Hematopoietic multipotent progenitor cell treated with erythropoietin and hydrocortisone succinate and interleukin-3 and kit ligand, for 6 days (in vitro differentiated cells): ENCODE measurements around the gene C19orf38.

ENCODE experiments used
- DNase-seq: peaks from one replicate; pipeline ENCODE4 v3.0.0-alpha.2; 2015

The C19orf38 gene

DNA sequence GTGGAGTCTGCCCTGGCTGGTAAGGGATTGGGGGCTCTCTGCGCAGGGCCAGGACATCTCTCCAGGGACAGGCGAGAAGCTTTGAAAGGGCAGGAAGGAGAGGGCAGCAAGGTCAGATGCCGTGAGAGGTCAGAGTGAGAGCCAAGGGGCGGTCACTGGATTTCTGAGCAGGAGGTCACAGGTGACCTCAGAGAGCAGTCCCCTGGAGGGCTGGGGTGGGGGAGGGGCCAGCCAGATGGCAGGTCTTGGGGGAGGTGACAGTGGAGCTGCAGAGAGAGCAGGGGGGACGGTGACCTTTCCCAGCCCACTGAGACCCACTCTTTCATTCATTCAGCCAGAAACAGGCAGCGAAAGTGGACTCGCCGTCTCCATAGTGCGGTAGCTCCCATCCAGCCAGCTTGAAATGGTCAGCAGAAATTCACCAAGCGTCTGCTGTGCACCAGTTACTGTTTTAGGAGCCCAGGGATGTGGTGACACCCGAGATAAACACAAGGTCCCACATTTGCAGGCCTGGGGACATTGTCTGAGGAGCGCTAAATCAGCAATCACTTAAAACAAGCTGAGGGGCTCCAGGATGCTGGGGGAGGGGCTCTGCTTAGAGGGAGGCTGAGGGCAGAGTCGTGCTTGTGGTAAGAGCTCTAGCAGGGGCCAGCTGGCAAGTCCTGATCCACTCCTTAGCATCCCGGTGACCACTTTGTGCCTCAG lies 33.3 kb downstream of the C19orf38 start:
- no peak for DNase-seq

DNA sequence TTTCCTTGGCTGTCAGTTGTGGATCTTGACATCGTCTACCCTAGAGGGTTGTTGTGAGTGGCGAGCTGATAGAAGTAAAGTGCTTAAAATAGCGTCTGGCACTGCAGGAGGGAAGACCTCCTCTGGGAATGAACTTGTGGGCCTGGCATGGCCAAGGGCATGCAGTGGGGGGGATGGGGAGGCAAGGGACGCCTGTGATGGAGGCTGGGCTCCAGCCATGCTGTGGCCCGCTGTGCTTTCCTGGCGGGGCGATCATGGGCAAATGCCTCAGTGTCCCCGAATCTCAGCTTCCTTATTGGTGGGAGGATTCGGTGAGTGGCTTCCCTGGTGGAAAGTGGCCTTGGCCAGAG lies 33.9 kb downstream of the C19orf38 start:
- DNase-seq, result no peak

DNA sequence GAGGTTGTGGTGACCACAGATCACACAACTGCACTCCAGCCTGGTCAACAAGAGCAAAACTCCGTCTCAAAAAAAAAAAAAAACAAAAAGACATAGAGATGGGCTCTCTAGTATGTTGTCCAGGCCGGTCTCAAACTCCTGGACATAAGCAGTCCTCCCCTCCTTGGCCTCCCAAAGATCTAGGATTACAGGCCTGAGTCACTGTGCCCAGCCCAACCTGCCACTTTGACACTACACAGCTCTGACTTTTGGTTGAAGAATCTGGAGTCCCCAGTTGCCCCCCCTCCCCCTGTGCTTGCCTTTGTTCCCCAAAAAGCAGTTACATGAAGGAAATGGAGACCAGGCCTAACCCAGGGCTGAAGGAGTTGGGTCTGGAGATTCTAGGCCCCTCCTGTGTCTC lies 36.1 kb downstream of the C19orf38 start:
- DNase-seq, result peak; percentile 43

DNA sequence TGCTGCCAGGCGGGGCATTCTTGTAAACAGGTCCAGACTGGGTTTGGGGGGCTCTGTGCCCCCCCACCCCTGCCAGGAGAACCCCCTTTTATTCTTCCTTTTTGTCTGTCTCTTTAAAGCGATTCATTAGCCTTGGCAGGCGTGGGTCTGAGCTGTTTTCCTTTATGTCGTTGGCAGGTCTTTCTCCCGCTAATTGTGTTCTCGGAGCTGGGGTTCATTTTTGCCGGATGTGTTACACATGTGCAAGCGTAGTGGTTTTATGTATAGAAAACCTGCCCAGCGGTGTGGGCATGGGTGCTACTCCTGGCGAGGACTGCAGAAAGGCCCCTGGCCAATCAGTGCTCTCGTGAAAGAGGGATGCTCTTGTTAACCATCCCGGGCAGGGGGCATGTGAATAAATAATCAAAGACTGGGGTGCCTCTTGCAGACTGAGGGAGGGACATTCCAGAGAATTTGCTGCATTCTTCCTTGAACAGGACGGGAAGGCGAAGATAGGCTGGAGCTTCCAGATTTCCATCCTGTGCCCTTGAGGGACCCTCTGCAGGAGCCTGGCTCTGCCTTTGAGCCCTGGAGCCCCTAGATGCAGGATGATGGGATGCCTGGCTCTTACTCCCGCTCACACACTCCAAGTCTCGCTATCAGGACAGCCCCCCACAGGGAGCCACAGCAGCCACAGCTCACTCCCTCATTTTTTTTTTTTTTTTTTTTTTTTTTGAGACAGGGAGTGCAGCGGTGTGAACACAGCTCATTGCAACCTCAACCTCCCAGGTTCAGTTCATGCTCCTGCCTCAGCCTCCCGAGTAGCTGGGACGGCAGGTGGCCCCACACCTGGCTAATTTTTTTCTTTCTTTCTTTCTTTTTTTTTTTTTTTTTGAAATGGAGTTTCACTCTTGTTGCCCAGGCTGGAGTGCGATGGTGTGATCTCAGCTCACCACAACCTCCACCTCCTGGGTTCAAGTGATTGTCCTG lies 37.3 kb downstream of the C19orf38 start:
- DNase-seq, result no peak

DNA sequence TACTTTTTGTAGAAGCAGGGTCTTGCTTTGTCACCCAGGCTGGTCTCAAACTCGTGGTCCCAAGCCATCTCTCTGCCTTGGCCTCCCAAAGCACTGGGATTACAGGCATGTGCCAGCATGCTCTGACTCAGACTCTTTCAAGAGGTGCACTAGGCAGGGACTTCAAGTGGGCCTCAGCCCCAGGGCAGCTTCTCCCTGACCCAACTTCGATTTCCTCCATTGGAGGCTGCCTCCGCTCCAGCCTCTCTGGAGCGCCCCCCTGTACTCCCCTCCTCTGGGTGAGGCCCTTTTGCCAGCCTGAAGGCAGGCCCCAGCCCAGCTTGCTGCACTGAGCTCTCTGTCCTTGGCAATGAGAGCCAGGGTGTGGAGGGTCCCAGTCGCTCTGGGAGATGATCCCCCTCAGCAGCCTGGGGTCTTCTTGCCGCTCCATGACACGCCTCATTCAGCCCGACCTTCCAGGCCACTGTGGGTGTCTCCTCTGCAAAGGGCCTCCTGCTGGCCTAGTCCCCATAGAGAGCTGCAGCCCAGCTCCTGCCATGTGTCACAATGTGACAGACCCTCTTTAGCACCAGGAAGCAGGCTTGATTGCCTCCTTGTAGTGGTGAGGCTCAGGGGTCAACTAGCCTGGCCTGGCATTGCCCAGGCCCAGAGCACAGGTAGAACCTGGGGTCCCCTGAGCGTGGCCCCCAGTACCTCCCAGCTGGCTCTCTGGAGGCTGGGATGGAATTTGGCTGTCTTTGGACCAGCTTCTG lies 39.6 kb downstream of the C19orf38 start:
- DNase-seq, result no peak

DNA sequence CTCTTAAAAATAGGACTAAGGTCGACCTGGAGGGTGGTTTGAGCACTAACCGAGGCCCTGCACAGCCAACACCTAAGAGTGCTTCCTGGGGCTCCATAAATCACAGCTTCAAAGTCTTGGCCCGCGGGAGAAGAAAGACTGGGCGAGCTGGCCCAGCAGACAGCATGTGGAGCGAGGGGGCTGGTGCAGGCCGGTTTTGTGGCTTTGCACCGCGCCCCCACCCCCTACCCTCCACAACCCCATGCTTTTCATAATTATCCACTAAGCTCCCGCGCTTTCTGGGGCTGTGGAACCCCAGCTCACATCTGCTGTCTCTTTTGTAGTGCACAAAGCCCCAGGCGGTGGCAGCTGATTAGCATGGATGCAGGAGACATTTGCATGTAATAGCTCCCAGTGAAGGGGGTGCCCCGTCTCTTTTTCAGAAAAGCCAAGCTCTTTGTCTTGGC lies 40.2 kb downstream of the C19orf38 start:
- no peak for DNase-seq

DNA sequence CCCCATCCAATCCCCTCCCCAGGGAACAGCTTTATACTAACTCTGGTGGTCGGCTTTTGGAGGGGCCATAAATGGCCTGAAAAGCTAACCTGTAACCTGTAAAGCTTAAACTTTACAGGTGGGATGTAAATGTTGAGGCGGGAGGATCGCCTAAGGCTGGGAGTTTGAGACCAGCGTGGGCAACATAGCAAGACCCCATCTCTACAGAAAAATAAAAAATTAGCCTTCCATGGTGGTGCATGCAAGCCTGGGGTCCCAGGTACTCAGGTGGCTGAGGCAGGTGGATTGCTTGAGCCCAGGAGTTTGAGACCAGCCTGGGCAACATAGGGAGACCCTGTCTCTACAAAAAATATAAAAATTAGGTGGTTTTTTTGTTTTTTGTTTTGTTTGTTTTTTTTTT lies 41.7 kb downstream of the C19orf38 start:
- DNase-seq, result no peak

DNA sequence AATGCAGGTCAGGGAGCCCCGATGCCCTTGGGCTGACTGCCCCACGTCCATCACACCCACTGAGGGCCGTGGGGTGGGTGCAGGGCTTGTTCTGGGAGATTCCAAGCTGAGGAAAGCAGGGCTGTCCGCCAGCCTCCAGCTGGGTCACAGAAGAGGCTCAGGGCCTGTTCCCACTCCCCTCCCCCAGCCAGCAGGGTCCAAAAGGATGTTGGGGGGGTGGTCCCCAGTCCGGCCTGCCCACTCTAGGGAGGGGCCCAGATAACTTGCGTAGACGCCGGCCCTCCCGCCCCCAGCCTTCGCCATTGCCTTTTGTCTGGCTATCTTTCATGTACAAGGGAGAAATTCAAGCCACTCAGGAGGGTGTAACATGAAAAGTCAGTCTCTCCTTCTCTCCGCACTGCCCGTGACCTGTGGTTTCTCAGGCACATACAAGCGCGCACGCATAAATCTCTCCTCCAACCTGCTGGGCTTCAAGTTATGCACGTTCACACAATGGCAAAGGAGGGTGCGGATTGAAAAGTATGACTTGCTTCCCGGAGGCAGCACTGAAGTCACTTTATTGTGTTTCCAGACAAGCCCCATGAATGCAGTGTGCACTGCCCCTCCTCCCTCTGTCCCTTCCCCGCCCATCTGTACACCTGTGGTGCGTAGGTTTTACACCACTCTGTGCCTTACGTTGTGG lies 43.3 kb downstream of the C19orf38 start:
- DNase-seq, result no peak

DNA sequence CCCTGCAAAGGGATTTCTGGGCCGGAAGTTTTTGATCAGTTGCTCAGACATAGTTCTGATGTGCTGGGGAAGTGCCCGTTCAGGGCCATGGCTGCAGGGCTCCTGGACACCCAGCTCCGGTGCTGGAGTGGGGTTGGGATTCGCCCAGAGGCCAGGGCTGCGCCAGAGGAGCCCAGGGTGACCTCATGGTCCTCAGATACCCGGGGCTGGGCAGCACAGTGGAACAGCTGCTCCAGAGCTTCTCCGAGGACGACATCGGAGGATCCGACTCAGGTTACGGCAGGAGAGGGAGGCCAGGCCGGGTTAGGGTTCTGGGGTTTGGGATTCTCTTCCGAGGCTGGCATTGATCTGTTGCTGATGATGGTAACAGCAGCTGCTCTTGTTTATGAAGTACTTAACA lies 44.0 kb downstream of the C19orf38 start:
- no peak for DNase-seq

DNA sequence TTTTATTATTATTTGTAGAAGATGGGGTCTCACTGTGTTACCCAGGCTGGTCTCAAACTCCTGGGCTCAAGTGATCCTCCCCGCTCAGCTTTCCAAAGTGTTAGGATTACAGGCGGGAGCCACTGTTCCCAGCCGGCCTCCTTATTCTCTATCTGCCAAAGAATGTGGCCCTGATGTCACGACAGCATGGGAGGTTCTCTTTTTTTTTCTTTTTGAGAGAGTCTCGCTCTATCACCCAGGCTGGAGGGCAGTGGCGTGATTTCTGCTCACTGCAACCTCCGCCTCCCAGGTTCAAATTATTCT lies 46.6 kb downstream of the C19orf38 start:
- DNase-seq, result no peak

DNA sequence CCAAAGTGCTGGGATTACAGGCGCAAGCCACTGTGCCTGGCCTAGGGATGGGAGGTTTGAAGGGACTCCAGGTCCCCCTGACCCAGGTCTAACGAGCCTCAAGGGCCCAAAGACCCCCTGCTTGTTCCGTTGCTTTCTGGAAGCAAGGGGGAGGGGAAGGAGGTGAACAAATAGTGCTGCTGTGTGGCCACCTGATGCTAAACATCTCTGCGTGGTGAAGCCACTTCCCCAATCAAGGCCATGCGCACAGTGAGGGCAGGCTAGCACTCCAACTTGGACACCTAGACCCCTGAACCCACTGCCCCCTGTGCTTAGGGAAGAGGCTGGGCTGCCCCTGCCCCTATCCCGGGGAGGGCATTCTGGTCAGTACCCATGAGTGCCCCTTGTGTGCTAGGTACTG lies 47.1 kb downstream of the C19orf38 start:
- DNase-seq, result no peak

DNA sequence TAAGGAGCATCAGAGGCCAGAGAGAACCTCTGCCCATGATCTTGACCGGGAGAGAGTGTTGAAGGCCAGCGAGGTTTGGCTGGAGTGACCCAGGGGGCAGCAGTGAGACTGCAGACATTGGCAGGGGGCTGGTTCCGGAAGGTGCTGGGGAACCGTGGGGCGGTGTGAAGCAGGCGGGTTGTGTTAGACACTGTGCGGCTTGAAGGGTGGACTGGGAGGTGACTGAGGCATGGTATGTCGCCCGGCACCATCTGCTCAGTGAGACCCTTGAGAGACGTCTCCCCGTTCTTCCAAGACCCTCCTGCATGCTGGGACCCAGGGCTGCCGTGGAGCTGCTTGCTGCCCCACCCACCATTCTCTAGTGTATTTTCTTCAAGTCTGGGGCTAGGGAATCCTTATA lies 47.7 kb downstream of the C19orf38 start:
- DNase-seq, result no peak

DNA sequence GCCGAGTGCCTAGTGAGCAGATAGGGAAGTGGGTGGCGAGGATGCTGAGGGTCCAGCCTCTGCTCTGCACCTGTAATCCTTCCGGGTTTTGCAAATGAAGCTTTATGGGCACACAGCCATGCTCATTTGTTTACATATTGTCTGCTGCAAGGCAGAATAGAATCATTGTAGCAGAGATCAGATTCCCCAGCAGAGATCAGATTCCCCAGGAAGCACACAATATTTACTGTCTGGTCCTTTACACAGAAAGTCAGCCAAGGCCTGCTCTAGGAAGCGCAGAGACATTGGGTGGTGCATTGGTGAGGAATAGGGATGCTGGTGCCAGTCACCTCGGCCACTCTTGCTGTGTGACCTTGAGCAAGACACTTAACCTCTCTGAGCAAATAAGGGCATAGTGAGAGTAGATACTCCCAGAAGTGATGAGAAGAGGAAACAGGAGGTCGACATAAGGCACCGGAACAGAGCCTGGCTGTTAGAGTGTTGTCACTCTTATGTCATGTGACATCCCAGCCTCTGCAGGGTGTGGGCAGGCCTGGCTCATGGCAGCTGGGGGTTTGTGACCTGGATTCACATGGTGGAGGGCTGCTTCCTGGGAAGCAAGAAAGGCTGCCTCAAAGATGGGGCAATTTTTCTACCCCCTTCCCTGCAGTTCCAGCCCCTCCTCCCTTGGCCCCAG lies 48.8 kb downstream of the C19orf38 start:
- peak; percentile 73 for DNase-seq

DNA sequence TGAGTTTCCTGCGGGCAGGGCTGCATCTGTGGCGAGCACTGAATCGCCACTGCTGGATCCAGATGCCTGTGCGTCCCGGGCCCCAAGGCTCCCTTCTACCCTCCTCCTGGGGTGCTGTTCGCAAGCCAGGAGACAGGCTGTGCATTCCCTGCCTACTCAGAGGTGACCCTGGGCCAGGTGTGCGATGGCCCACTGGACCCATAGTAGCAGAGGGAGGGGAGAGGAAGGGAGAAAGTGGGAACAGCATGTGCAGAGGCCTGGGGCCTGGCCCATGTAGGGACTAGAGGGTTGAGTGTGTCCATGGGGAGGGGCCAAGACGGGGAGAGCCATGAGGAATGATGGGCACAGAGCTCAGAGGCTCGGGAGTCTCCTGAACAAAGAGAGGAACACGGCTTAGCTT lies 50.4 kb downstream of the C19orf38 start:
- no peak for DNase-seq

DNA sequence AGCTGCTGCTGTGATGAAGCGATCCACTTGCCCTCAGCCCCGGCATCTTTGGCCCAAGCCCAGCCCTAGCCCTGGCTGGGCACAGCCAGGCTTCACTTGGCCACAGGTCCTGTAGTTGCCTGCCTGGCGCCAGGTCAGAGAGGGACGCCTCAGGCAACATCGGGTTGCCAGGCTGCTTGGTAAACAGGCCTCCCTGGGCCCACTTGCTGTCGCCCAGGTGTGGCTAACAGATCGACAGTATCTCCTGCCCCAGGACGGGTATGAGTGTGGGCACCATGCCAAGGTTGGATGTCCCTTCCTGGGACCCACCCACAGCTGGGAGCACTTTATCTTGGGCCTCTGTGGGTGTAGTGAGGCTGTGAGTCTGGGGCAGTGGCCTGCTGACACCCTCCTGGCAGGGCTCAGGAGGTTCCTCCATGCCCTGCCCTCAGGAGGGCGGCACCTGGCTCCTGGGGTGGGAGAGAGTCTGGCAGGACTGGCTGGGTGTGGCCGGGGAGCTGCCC lies 51.0 kb downstream of the C19orf38 start:
- DNase-seq, result peak; percentile 98

DNA sequence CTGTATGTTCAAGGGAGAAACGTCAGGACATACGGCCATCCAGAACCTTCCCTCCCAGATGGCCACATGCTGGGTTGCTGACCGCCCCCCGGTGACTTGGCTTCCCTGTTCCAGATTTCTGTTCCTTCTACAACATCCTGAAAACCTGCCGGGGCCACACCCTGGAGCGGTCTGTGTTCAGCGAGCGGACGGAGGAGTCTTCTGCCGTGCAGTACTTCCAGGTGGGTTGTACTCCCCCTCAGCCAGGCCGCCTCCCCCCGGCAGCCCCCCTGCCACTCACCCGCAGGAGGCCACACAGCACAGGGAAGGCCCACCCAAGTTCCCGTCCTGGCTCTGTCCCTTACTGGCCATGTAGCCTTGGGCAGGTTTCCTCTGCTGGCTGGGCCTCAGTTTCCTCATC lies 59.7 kb downstream of the C19orf38 start:
- no peak for DNase-seq

DNA sequence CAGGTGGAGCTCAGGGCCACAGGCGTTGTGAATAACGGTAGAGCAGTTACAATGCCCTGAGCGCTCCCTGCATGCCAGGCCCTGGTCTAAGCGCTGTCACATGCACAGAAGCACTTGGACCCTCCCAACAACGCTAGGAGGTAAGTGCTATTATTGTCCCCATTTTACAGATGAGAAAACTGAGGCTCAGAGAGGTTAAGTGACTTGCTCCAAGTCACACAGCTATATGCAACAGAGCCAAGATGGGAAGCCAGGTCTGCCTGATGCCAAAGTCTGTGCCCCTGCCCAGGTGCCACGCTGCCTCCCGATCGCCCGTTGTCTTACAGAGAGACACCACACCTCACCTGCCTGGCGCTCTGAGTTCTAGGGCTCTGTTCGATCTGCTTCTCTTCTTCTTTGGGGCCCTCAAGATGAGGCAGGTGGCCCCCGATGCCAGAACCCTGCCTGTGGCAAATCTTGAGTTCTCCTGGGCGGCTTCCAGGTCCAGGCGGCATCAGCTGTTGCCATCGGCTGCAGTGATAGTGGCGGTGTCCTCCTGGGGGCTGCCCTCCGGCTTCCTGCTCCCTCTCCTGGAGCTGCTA lies 60.3 kb downstream of the C19orf38 start:
- no peak for DNase-seq

DNA sequence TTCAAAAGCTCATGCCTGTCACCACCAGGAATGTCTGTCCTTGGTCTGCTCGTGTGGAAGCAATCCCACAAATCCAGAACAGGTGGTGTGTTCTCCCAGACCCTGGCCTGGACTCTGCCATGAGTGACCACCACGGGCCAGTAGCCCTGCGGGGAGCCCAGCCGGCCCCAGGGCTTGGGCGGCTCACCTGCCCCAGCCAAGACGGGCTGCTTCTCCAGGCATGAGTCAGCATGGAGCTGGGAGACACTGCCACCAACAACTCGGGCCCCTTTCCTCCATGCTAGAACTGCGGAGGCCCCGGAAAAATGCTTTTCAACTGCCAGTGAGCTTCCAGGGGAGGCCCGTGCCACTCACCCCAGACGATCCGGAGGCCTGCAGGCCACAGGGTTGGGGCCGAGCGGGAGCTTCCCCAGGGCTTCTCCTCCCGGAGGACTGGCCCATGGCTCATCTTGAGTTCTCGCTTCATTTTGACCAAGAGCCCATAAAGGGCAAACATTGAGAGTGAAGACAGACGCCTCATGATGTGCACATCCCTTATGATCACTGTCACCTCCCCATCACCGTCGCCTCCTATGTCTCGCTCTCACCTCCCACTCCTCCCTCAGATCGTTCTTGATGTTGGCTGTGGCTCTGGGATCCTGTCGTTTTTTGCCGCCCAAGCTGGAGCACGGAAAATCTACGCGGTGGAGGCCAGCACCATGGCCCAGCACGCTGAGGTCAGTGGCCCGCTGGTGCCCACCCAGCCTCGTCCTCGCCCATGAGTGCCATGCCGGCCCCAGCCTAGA lies 63.6 kb downstream of the C19orf38 start:
- DNase-seq, result no peak

DNA sequence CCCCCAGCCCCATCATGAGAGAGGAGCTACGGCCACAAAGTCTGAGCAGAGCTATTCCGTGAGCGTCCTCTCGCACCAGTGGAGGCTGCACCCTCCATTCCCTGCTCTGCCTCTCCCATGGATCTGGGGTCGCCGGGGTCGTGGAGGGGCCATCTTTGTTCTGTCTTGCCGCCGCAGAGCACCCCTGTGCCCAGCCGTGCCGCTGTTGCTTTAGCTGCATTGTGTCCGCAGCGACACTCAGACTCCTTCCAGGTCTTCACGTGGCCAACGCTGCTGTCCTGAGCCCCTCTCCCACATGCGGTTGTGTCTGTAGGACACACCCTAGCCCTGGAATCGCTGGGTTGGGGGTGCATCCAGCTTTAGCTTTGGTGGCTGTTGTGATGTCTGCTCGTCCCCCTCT lies 64.4 kb downstream of the C19orf38 start:
- no peak for DNase-seq

DNA sequence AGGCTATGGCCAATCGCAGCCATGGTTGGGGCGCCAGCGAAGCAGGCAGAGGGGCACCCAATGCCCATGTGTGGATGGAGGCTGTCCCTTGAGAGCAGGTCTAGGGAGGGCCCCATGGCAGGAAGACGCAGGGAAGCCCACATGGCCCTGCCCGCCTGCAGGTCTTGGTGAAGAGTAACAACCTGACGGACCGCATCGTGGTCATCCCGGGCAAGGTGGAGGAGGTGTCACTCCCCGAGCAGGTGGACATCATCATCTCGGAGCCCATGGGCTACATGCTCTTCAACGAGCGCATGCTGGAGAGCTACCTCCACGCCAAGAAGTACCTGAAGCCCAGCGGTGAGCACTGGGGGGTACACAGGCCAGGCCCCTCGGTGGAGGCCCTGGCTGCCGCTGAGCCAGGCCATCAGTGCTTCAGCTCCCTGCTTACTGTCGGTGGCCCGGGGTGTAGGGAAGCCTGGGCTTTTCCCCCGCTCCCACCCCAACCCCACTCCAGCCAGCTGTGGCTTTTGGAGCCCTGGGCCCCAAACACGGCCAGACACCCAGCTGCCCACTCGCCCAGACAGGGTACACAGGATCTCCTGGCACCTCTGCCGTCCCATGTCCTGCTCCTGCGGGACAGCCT lies 65.6 kb downstream of the C19orf38 start:
- no peak for DNase-seq
